CD14-positive monocyte (primary cell): Measurements from ENCODE around the gene DYNC2H1. TPM values are rescaled to one million over a fixed set of nuclear protein-coding genes. Genes with fewer than 3 reads are reported as not detected.

Source experiments
- DNase-seq, 3 donors: peaks; one replicate each; pipeline ENCODE4 v3.0.0-alpha.2; 2011 to 2022
- H2AFZ ChIP-seq: 2 replicates; pipeline ENCODE4 v1.6.0; 2012; ENCODE audit warnings: mild to moderate bottlenecking, low read depth, low read length, inconsistent platforms; ENCODE audit not compliant: insufficient read depth, poor library complexity, severe bottlenecking
- H3K27ac ChIP-seq, 2 donors: 1 replicate in 1 of 2; 2 replicates in 1 of 2; pipeline ENCODE4 v1.5.1; 2012 to 2013; ENCODE audit warnings: low read length in 2 of 2, control low read depth in 1 of 2, inconsistent platforms in 1 of 2, low read depth in 1 of 2, mild to moderate bottlenecking in 1 of 2
- H3K27me3 ChIP-seq, 2 donors: one replicate each; pipeline versions ENCODE4 v1.6.0 to v1.6.1; 2011 to 2013; ENCODE audit warnings: low read length in 2 of 2; ENCODE audit not compliant: control insufficient read depth in 2 of 2, insufficient read depth in 2 of 2
- H3K36me3 ChIP-seq, 2 donors: replicated peaks in 1 of 2; 1 replicate in 1 of 2; 2 replicates in 1 of 2; pipeline versions ENCODE4 v1.5.1 to v1.6.1; 2012 to 2013; ENCODE audit warnings: low read length in 2 of 2, control low read depth in 1 of 2, inconsistent platforms in 1 of 2, mild to moderate bottlenecking in 1 of 2; ENCODE audit not compliant: insufficient read depth in 2 of 2, control insufficient read depth in 1 of 2
- H3K4me1 ChIP-seq, 2 donors: 1 replicate in 1 of 2; 2 replicates in 1 of 2; pipeline versions ENCODE4 v1.5.1 to v1.6.1; 2012 to 2013; ENCODE audit warnings: low read length in 2 of 2, control low read depth in 1 of 2, inconsistent platforms in 1 of 2, mild to moderate bottlenecking in 1 of 2, moderate library complexity in 1 of 2; ENCODE audit not compliant: insufficient read depth in 2 of 2, control insufficient read depth in 1 of 2
- H3K4me2 ChIP-seq: replicated peaks from 2 replicates; pipeline ENCODE3; 2012; ENCODE audit warnings: low read length, moderate library complexity, mild to moderate bottlenecking; ENCODE audit not compliant: poor library complexity, severe bottlenecking; ENCODE audit errors: extremely low read depth
- H3K4me3 ChIP-seq, 3 experiments: fragments of 200-600 bp in 1 of 3; sonication (generic) in 1 of 3; replicated peaks in 1 of 3; 1 replicate in 2 of 3; 2 replicates in 1 of 3; pipeline ENCODE4 v1.5.1; 2011 to 2013; ENCODE audit warnings: low read length in 3 of 3, mild to moderate bottlenecking in 3 of 3, control low read depth in 2 of 3, low read depth in 2 of 3, inconsistent platforms in 1 of 3, moderate library complexity in 1 of 3
- H3K79me2 ChIP-seq: 2 replicates; pipeline ENCODE4 v1.6.0; 2012; ENCODE audit warnings: mild to moderate bottlenecking, control low read depth, inconsistent platforms, low read length, moderate library complexity; ENCODE audit not compliant: insufficient read depth
- H3K9ac ChIP-seq: 2 replicates; pipeline ENCODE4 v1.6.0; 2017; ENCODE audit warnings: low read length, mild to moderate bottlenecking; ENCODE audit not compliant: insufficient read depth, poor library complexity, severe bottlenecking
- H3K9me3 ChIP-seq, 2 donors: replicated peaks in 1 of 2; 1 replicate in 1 of 2; 2 replicates in 1 of 2; pipeline versions ENCODE4 v1.5.1 to v1.6.1; 2012 to 2013; ENCODE audit warnings: low read length in 2 of 2, control low read depth in 1 of 2; ENCODE audit not compliant: control insufficient read depth in 1 of 2, insufficient read depth in 1 of 2
- H4K20me1 ChIP-seq: 2 replicates; pipeline ENCODE4 v1.6.0; 2012; ENCODE audit warnings: mild to moderate bottlenecking, low read length, control low read depth, moderate library complexity; ENCODE audit not compliant: insufficient read depth
- H3K27ac Mint-ChIP-seq, 7 donors: one replicate each; pipeline ENCODE4 v1.8.0; 2020; ENCODE audit warnings: mild to moderate bottlenecking in 7 of 7, mixed read lengths in 7 of 7, moderate library complexity in 6 of 7, inconsistent platforms in 2 of 7
- H3K27me3 Mint-ChIP-seq, 3 donors: one replicate each; pipeline ENCODE4 v1.8.0; 2021 to 2022; ENCODE audit warnings: low read depth in 3 of 3, mild to moderate bottlenecking in 3 of 3, mixed read lengths in 3 of 3, moderate library complexity in 3 of 3, inconsistent platforms in 1 of 3
- H3K36me3 Mint-ChIP-seq, 2 donors: one replicate each; pipeline ENCODE4 v1.8.0; 2020; ENCODE audit warnings: mixed read lengths in 2 of 2, inconsistent platforms in 1 of 2, mild to moderate bottlenecking in 1 of 2
- H3K4me1 Mint-ChIP-seq: one replicate; pipeline ENCODE4 v1.8.0; 2020; ENCODE audit warnings: mild to moderate bottlenecking, mixed read lengths
- H3K4me3 Mint-ChIP-seq, 2 donors: one replicate each; pipeline ENCODE4 v1.8.0; 2020; ENCODE audit warnings: mild to moderate bottlenecking in 2 of 2, mixed read lengths in 2 of 2, moderate library complexity in 1 of 2
- H3K9me3 Mint-ChIP-seq, 7 donors: one replicate each; pipeline ENCODE4 v1.8.0; 2020 to 2022; ENCODE audit warnings: mixed read lengths in 7 of 7, mild to moderate bottlenecking in 6 of 7, moderate library complexity in 6 of 7, inconsistent platforms in 2 of 7
- WGBS: methylation state at CpG from one replicate; pipeline ENCODE4 v1.1.5; 2013; ENCODE audit warnings: missing lambda C conversion rate; ENCODE audit not compliant: insufficient coverage; 5-methylcytosine and 5-hydroxymethylcytosine counted together
- intact Hi-C, 2 donors: fragments of 100-400 bp; cut with micrococcal nuclease; formaldehyde crosslinking; loops; one replicate each; pipeline versions ENCODE4 v1.15.0 to v1.15.1; 2023
- polyA plus RNA-seq, 3 donors: library from polyadenylated mRNA; depleted of rRNA in 1 of 3; unstranded in 2 of 3; stranded (reverse) in 1 of 3; fragments of 300-500 nt in 2 of 3; fragments of >200 nt in 1 of 3; fragmentation: Illumina TruSeq in 2 of 3; gene quantifications; 1 replicate in 2 of 3; 2 replicates in 1 of 3; pipeline ENCODE4 v1.2.3, GENCODE V29; 2012 to 2021
- TF ChIP-seq, protein P1 (sequence below): fragments of 200-600 bp; IDR thresholded peaks from one replicate; pipeline ENCODE4 v1.8.0; 2022; ENCODE audit warnings: antibody characterized with exemption, mild to moderate bottlenecking

The DYNC2H1 gene
- polyA plus RNA-seq, 3 donors: 0.10 to 1.5 (median 0.36) TPM

DNA sequence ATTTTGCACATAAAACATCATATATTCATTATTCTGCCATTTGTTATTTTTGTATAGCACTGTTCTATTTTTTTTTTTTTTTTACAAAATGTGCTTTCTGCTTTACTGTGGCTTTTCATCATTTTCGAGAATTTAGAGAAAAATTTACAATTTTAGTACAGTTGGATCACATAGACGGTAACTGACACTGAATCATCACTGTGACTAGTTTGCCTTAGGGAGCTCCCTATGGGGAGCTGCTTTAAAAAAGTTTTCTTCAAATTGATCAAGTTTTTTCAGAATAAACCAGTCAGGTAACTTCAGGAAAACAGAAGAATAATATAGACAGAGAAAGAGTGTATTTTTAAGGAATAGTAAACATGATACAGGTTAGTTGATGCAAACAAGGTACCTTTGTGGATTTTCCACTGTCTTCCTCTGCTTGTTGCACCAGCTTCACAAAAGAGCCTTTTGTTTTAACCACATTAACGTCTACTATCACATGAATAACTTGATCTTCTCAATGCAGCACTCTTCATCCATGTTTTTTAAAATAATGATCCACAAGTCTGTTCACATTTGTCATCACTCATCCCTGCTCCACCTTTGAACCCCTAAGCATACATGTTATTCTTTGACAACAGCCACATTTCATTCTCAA, 327.0 kb downstream of the DYNC2H1 start:
- no peak overlapping the region for H3K4me3 Mint-ChIP-seq

DNA sequence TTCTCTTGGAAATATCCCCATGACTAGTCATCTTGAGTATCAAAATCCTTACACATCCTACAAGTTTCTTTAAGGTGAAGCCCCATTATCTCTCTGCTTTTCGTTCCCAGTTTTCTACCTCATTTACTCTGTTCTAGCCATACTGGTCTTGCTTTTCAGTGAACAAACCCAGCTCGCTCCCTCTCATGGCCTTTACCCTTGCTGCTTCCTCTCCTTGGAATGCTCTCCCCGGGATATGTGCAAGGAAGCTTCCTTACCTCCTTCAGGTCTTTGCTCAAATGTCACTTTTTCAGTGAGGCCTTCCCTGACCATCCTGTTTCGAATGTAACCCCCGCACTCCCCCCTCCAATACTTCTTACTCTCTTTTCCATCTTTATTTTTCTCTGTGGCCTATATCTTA, 331.8 kb downstream of the DYNC2H1 start:
- TF ChIP-seq, protein P1, sequence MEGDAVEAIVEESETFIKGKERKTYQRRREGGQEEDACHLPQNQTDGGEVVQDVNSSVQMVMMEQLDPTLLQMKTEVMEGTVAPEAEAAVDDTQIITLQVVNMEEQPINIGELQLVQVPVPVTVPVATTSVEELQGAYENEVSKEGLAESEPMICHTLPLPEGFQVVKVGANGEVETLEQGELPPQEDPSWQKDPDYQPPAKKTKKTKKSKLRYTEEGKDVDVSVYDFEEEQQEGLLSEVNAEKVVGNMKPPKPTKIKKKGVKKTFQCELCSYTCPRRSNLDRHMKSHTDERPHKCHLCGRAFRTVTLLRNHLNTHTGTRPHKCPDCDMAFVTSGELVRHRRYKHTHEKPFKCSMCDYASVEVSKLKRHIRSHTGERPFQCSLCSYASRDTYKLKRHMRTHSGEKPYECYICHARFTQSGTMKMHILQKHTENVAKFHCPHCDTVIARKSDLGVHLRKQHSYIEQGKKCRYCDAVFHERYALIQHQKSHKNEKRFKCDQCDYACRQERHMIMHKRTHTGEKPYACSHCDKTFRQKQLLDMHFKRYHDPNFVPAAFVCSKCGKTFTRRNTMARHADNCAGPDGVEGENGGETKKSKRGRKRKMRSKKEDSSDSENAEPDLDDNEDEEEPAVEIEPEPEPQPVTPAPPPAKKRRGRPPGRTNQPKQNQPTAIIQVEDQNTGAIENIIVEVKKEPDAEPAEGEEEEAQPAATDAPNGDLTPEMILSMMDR: no peak
- intact Hi-C loops: no loop called here
- 92% methylated on average over 3 of the region's 5 CpGs for WGBS

More for the DNA sequence above, 327.0 kb downstream of the DYNC2H1 start:
- Mint-ChIP-seq H3K4me1 (no peaks in the 10 kb centered on the region), H3K36me3 (no peaks in the 10 kb centered on the region), H3K27ac (no peak overlapping the region), H3K9me3 (peaks cover 0 to 3% (median 2%) of the 10 kb centered on the region in 7 donors), H3K27me3 (peaks cover 0 to 2% (median 0%) of the 10 kb centered on the region in 3 donors)
- Histone ChIP-seq H3K36me3 (no peaks in the 10 kb centered on the region), H3K4me3 (no peak overlapping the region), H3K27ac (no peak overlapping the region), H4K20me1 (no peaks in the 10 kb centered on the region), H3K9me3 (no peaks in the 10 kb centered on the region), H3K4me1 (no peaks in the 10 kb centered on the region), H3K27me3 (no peaks in the 10 kb centered on the region), H2AFZ (no peak overlapping the region), H3K79me2 (no peaks in the 10 kb centered on the region), H3K9ac (no peak overlapping the region), H3K4me2 (no peak overlapping the region)
- intact Hi-C loops: no loop called here
- WGBS: 95% methylated on average over 2 of the region's 3 CpGs
- no peak for DNase-seq
- TF ChIP-seq, protein P1: no peak

More for the DNA sequence above, 331.8 kb downstream of the DYNC2H1 start:
- Histone ChIP-seq H3K4me2 (no peak overlapping the region), H3K9ac (no peak overlapping the region), H3K79me2 (no peaks in the 10 kb centered on the region), H3K27me3 (no peaks in the 10 kb centered on the region), H2AFZ (no peak overlapping the region), H3K36me3 (no peaks in the 10 kb centered on the region), H3K9me3 (no peaks in the 10 kb centered on the region), H3K4me3 (no peak overlapping the region), H3K4me1 (no peaks in the 10 kb centered on the region), H3K27ac (no peak overlapping the region), H4K20me1 (no peaks in the 10 kb centered on the region)
- Mint-ChIP-seq H3K4me3 (no peak overlapping the region), H3K27ac (no peak overlapping the region), H3K4me1 (no peaks in the 10 kb centered on the region), H3K9me3 (peaks cover 0 to 8% (median 0%) of the 10 kb centered on the region in 7 donors), H3K27me3 (peaks cover 0 to 2% (median 0%) of the 10 kb centered on the region in 3 donors), H3K36me3 (no peaks in the 10 kb centered on the region)
- no peak for DNase-seq
